GM21528 (cell line): ENCODE measurements around the gene MED27.

Source experiments
- ATAC-seq: cut with Tn5 transposase; IDR thresholded peaks from one replicate; pipeline ENCODE4 v1.9.1; 2021; ENCODE audit warnings: mild to moderate bottlenecking, moderate library complexity; ENCODE audit not compliant: unreplicated experiment, low FRiP score

MED27 gene

DNA sequence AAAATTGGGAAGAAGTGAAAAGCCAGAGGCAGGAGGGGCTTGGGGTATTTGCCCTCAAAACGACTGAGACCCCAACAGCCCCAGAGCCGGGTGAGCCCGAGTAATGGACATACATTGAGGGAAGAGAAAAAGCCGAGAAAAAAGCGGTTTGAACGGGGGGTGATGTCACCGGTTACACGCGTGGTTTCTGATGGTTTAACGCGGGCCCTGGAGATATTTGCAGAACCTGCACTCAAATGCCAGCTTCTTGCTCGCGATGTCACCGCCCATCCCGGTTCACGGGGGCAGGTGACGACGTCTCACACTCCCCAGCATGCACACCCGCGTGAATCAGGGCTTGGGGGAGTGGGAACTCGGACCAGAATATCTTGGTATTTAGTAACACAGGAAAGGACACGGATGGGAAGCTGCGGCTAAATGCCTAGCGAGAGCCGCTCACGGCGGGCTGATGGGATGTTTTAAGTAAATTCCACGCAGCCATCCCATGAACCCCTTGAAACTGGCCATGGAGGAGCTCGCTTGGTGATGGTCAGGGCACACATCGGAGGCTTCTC is 237.8 kb downstream of the MED27 start:
- no peak for ATAC-seq

- ATAC-seq, result no peak
These were observed 238.6 kb downstream of the MED27 start for GRCh38 chr9:131840751-131841702.

- ATAC-seq, result no peak
These were observed 239.4 kb downstream of the MED27 start for GRCh38 chr9:131840220-131840619.

- ATAC-seq, result no peak
These were observed 240.2 kb downstream of the MED27 start for GRCh38 chr9:131839281-131840084.

GRCh38 chr9:131838530-131839280 is 241.0 kb downstream of the MED27 start:
- ATAC-seq, result no peak

DNA sequence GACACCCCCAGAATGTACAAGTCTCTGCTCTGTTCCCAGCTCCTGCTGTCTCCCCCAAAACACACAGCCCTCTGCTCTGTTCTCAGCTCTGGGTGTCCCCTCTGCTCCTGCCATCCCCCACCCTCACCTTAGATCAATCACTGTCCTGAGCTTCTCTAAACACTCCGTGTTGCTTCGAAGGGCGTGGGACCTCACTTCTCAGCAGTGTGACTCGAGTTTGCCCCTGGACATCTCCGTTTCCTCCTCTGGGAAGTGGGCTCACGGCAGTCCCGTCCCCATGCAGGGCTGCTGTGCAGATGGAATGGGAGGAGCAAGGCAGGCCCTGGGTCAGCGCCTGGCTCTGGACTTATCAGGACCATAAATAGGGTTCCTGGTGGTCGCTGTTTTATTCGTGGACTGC is 241.8 kb downstream of the MED27 start:
- no peak for ATAC-seq

GRCh38 chr9:131837316-131837715 is 242.4 kb downstream of the MED27 start:
- ATAC-seq, result no peak

GRCh38 chr9:131836607-131837315 is 242.9 kb downstream of the MED27 start:
- no peak for ATAC-seq

- no peak for ATAC-seq
These were observed 243.6 kb downstream of the MED27 start for GRCh38 chr9:131836021-131836420.

DNA sequence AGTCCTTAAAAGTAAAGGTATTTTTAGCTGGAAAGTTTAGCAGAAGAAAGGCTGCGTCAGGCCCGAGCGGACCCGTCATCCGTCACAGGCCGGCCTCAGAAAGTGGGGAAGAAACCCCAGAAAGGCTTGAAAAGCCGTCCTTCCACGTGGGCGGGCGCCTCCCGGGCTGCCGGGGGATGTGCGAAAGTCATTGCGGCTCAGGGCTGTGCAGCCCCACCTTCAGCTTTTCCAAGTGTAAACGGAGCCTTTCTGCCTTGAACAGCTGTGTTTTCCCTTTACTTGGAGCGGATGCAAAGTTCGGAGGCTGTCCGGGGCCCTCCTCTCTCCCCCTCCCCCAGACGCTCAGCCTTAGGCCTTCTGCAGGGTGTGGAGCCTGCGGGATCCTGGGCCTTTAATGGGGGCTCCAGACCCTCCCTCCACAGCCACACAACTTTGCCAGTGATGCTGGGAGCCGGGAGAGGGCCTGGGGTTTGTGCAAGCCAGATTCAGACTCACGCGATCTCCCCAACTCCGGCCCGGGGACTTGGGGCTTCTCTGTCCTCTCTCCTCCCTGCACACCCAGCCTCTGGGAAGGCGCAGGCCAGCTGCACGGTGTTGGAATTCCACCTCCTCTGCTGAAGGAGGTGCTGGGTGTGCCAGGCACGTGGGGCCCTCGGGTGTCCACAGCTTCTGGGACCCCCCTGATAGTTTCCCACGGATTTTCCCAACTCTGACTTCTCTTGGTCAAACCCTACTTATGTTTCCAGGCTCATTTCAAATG is 244.3 kb downstream of the MED27 start:
- ATAC-seq, result no peak

- no peak for ATAC-seq
These were observed 244.9 kb downstream of the MED27 start for GRCh38 chr9:131834721-131835120.

GRCh38 chr9:131833906-131834305 is 245.8 kb downstream of the MED27 start:
- ATAC-seq, result no peak

DNA sequence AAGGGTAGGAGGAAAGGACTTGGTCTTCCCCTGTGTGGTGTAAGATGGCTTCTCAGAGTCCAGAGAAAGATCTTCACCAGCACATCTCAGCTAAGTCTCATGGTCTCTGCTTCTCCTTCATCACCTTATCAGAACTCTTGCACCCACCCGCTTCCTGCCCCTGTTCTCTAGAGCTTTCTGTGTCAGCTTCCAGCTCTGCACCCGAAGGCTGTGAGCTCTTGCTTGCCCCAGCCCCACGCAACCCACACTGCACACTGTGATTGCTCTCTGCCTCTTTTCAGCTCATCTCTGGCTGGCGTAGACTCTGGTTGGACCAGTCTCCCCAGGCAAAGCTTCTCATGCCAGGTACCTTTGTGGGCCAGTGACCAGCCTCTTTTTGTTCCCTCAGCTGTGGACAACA is 246.6 kb downstream of the MED27 start:
- no peak for ATAC-seq

GRCh38 chr9:131831380-131832165 is 248.1 kb downstream of the MED27 start:
- ATAC-seq, result no peak

- no peak for ATAC-seq
These were observed 251.8 kb downstream of the MED27 start for GRCh38 chr9:131827821-131828369.

- no peak for ATAC-seq
These were observed 252.6 kb downstream of the MED27 start for GRCh38 chr9:131826966-131827525.

DNA sequence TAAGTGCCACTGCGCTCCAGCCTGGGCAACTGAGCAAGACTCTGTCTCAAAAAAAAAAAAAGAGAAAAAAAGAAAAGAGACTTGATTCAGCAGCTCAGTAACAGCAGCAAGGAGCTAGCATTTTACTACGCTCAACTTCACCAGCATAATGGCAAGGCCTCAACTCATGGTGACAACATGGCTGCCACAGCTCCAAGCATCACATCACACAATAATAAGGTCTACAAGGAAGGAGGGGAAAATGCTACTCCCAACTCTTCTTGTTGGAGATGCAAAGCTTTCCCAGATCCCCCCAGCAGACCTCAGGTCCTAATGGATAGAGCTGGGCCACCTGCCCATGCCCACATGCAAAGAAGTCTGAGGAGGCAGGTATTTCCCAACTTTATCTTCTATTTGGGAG is 253.6 kb downstream of the MED27 start:
- no peak for ATAC-seq
